Measurements from ENCODE around the gene ZFHX2. TPM values are rescaled to one million over a fixed set of nuclear protein-coding genes. Genes with fewer than 3 reads are reported as not detected.

ZFHX2 gene
- total RNA-seq, 1 donor from 2014 or later = 11.1 TPM

GRCh38 chr14:23530375-23531055 is 21.1 kb downstream of the ZFHX2 start:
- H3K9me3 Mint-ChIP-seq = no peaks in the 10 kb centered on the region
- peaks cover 6% of the 10 kb centered on the region for H3K36me3 Mint-ChIP-seq
- no peak overlapping the region for H3K4me3 Mint-ChIP-seq
- peaks cover 16% of the 10 kb centered on the region for H3K4me1 Mint-ChIP-seq (ENCODE audit: unreplicated experiment)
- TF ChIP-seq CTCF (conservative IDR thresholded peaks at IDR 0.05) = no peak
- no peak overlapping the region for H3K27ac Mint-ChIP-seq
- H3K27me3 Mint-ChIP-seq = no peaks in the 10 kb centered on the region
- DNase-seq (ENCODE audit: extremely low spot score, unreplicated experiment) = no peak

- H3K36me3 Mint-ChIP-seq = peaks cover 6% of the 10 kb centered on the region
- peak overlapping the region; percentile 15 for H3K27ac Mint-ChIP-seq
- TF ChIP-seq CTCF (conservative IDR thresholded peaks at IDR 0.05) = no peak
- H3K4me3 Mint-ChIP-seq = no peak overlapping the region
- no peak for DNase-seq (ENCODE audit: extremely low spot score, unreplicated experiment)
- peaks cover 16% of the 10 kb centered on the region for H3K4me1 Mint-ChIP-seq (ENCODE audit: unreplicated experiment)
- H3K27me3 Mint-ChIP-seq = no peaks in the 10 kb centered on the region
- no peaks in the 10 kb centered on the region for H3K9me3 Mint-ChIP-seq
Observed at GRCh38 chr14:23529016-23529415, 22.5 kb downstream of the ZFHX2 start.

- peaks cover 6% of the 10 kb centered on the region for H3K36me3 Mint-ChIP-seq
- peaks cover 16% of the 10 kb centered on the region for H3K4me1 Mint-ChIP-seq (ENCODE audit: unreplicated experiment)
- H3K9me3 Mint-ChIP-seq = no peaks in the 10 kb centered on the region
- H3K4me3 Mint-ChIP-seq = no peak overlapping the region
- H3K27me3 Mint-ChIP-seq = no peaks in the 10 kb centered on the region
- no peak for DNase-seq (ENCODE audit: extremely low spot score, unreplicated experiment)
- no peak overlapping the region for H3K27ac Mint-ChIP-seq
- TF ChIP-seq CTCF (conservative IDR thresholded peaks at IDR 0.05) = peak; percentile 52
Observed at GRCh38 chr14:23528555-23528954, 23.0 kb downstream of the ZFHX2 start.

- H3K36me3 Mint-ChIP-seq = peaks cover 6% of the 10 kb centered on the region
- no peaks in the 10 kb centered on the region for H3K27me3 Mint-ChIP-seq
- DNase-seq (ENCODE audit: extremely low spot score, unreplicated experiment) = no peak
- H3K27ac Mint-ChIP-seq = no peak overlapping the region
- no peaks in the 10 kb centered on the region for H3K9me3 Mint-ChIP-seq
- peaks cover 16% of the 10 kb centered on the region for H3K4me1 Mint-ChIP-seq (ENCODE audit: unreplicated experiment)
- no peak overlapping the region for H3K4me3 Mint-ChIP-seq
- no peak for TF ChIP-seq CTCF (conservative IDR thresholded peaks at IDR 0.05)
Observed at GRCh38 chr14:23525611-23526010, 26.0 kb downstream of the ZFHX2 start.

GRCh38 chr14:23524954-23525353 is 26.6 kb downstream of the ZFHX2 start:
- Mint-ChIP-seq H3K9me3 (no peaks in the 10 kb centered on the region), H3K36me3 (peaks cover 6% of the 10 kb centered on the region)

More at GRCh38 chr14:23524954-23525353, 26.6 kb downstream of the ZFHX2 start:
- Mint-ChIP-seq H3K4me3 (no peak overlapping the region), H3K27me3 (no peaks in the 10 kb centered on the region), H3K4me1 (ENCODE audit: unreplicated experiment) (peaks cover 10% of the 10 kb centered on the region), H3K27ac (no peak overlapping the region)
- no peak for DNase-seq (ENCODE audit: extremely low spot score, unreplicated experiment)
- TF ChIP-seq CTCF (conservative IDR thresholded peaks at IDR 0.05) = no peak
